Measurements from ENCODE around the gene OPRD1.

- TF ChIP-seq CTCF (IDR thresholded peaks at IDR 0.05; ENCODE audit: insufficient read depth, low read length, poor library complexity, severe bottlenecking), result no peak
- TF ChIP-seq EZH2phosphoT487 (conservative IDR thresholded peaks at IDR 0.05; ENCODE audit: low read length), result no peak
Observed at GRCh38 chr1:28902738-28903137, 90.8 kb downstream of the OPRD1 start.
